H9 (cell line): Measurements from ENCODE around the gene CCDC91. TPM values are rescaled to one million over a fixed set of nuclear protein-coding genes. Genes with fewer than 3 reads are reported as not detected.

ENCODE experiments used
- DNase-seq: peaks from one replicate; pipeline ENCODE4 v3.0.0-alpha.2; 2017
- H2AFZ ChIP-seq: one replicate; pipeline ENCODE4 v1.6.1; 2013; ENCODE audit warnings: mild to moderate bottlenecking, low read length, control low read depth, moderate library complexity
- H2AK5ac ChIP-seq: 2 replicates; pipeline ENCODE4 v1.6.1; 2013; ENCODE audit warnings: low read length, control low read depth, mixed read lengths; ENCODE audit not compliant: insufficient read length
- H2BK120ac ChIP-seq: one replicate; pipeline ENCODE4 v1.6.1; 2013; ENCODE audit warnings: low read depth, mild to moderate bottlenecking, low read length, control low read depth, inconsistent platforms; ENCODE audit not compliant: poor library complexity, severe bottlenecking
- H2BK12ac ChIP-seq: 2 replicates; pipeline ENCODE4 v1.6.1; 2013; ENCODE audit warnings: low read length, control low read depth, mixed read lengths, low read depth; ENCODE audit not compliant: insufficient read length
- H2BK15ac ChIP-seq: 2 replicates; pipeline ENCODE4 v1.6.1; 2013; ENCODE audit warnings: low read depth, low read length, control low read depth
- H2BK20ac ChIP-seq: one replicate; pipeline ENCODE4 v1.6.1; 2013; ENCODE audit warnings: low read depth, mild to moderate bottlenecking, low read length, control low read depth, inconsistent platforms; ENCODE audit not compliant: poor library complexity, severe bottlenecking
- H2BK5ac ChIP-seq: 2 replicates; pipeline ENCODE4 v1.6.1; 2013; ENCODE audit warnings: low read length, control low read depth, mixed read lengths; ENCODE audit not compliant: insufficient read length
- H3K14ac ChIP-seq: 2 replicates; pipeline ENCODE4 v1.6.1; 2013; ENCODE audit warnings: low read length, control low read depth; ENCODE audit not compliant: insufficient read depth
- H3K18ac ChIP-seq: 2 replicates; pipeline ENCODE4 v1.6.1; 2013; ENCODE audit warnings: low read depth, mild to moderate bottlenecking, mixed read lengths, low read length, control low read depth; ENCODE audit not compliant: insufficient read length
- H3K23ac ChIP-seq: 2 replicates; pipeline ENCODE4 v1.6.1; 2013; ENCODE audit warnings: low read length, control low read depth, mixed read lengths, low read depth; ENCODE audit not compliant: insufficient read length
- H3K23me2 ChIP-seq: 2 replicates; pipeline ENCODE4 v1.6.1; 2013; ENCODE audit warnings: low read depth, mild to moderate bottlenecking, mixed read lengths, low read length, control low read depth; ENCODE audit not compliant: insufficient read length, poor library complexity, severe bottlenecking
- H3K27ac ChIP-seq: 2 replicates; pipeline ENCODE4 v1.5.1; 2013; ENCODE audit warnings: low read length, control low read depth, mixed read lengths, low read depth; ENCODE audit not compliant: insufficient read length
- H3K27me3 ChIP-seq: 2 replicates; pipeline ENCODE4 v1.6.1; 2013; ENCODE audit warnings: low read length, control low read depth, inconsistent platforms; ENCODE audit not compliant: insufficient read depth
- H3K4ac ChIP-seq: 2 replicates; pipeline ENCODE4 v1.6.1; 2013; ENCODE audit warnings: low read depth, mild to moderate bottlenecking, control low read depth, inconsistent platforms, low read length, moderate library complexity
- H3K4me1 ChIP-seq: 2 replicates; pipeline ENCODE4 v1.6.1; 2013; ENCODE audit warnings: low read length, control low read depth, inconsistent platforms; ENCODE audit not compliant: insufficient read depth
- H3K4me2 ChIP-seq: 2 replicates; pipeline ENCODE4 v1.6.1; 2013; ENCODE audit warnings: low read length, control low read depth, mixed read lengths; ENCODE audit not compliant: insufficient read length, insufficient read depth
- H3K56ac ChIP-seq: 2 replicates; pipeline ENCODE4 v1.6.1; 2013; ENCODE audit warnings: low read depth, mild to moderate bottlenecking, mixed read lengths, low read length, control low read depth; ENCODE audit not compliant: insufficient read length
- H3K79me1 ChIP-seq: 2 replicates; pipeline ENCODE4 v1.6.1; 2013; ENCODE audit warnings: low read depth, mild to moderate bottlenecking, moderate library complexity, low read length, control low read depth, inconsistent platforms; ENCODE audit not compliant: insufficient read depth, poor library complexity, severe bottlenecking
- H3K79me2 ChIP-seq: 2 replicates; pipeline ENCODE4 v1.6.1; 2013; ENCODE audit warnings: low read length, control low read depth, inconsistent platforms; ENCODE audit not compliant: insufficient read depth
- H3K9ac ChIP-seq: 2 replicates; pipeline ENCODE4 v1.6.1; 2013; ENCODE audit warnings: low read length, control low read depth, mixed read lengths; ENCODE audit not compliant: insufficient read length; ENCODE audit errors: extremely low read depth
- H3K9me3 ChIP-seq: one replicate; pipeline ENCODE4 v1.6.1; 2013; ENCODE audit warnings: low read depth, low read length, inconsistent platforms; ENCODE audit not compliant: control insufficient read depth
- H3T11ph ChIP-seq: one replicate; pipeline ENCODE4 v1.6.1; 2013; ENCODE audit warnings: mild to moderate bottlenecking, low read length, control low read depth, inconsistent platforms
- H4K20me1 ChIP-seq: one replicate; pipeline ENCODE4 v1.6.1; 2013; ENCODE audit not compliant: control insufficient read depth, insufficient read length, insufficient read depth
- H4K5ac ChIP-seq: 2 replicates; pipeline ENCODE4 v1.6.1; 2013; ENCODE audit warnings: low read depth, mild to moderate bottlenecking, mixed read lengths, low read length, control low read depth; ENCODE audit not compliant: insufficient read length
- H4K8ac ChIP-seq: replicated peaks from 2 replicates; pipeline ENCODE4 v1.6.1; 2013; ENCODE audit warnings: low read length, control low read depth, mixed read lengths, low read depth; ENCODE audit not compliant: insufficient read length
- H4K91ac ChIP-seq: 2 replicates; pipeline ENCODE4 v1.6.1; 2013; ENCODE audit warnings: low read depth, mild to moderate bottlenecking, moderate library complexity, mixed read lengths, low read length, control low read depth; ENCODE audit not compliant: insufficient read length
- H3K27ac Mint-ChIP-seq, 3 experiments: 2 replicates in 2 of 3; 3 replicates in 1 of 3; pipeline ENCODE4 v1.8.0; 2020 to 2021; ENCODE audit warnings: mixed read lengths in 3 of 3, mild to moderate bottlenecking in 1 of 3, moderate library complexity in 1 of 3
- H3K27me3 Mint-ChIP-seq: 2 replicates; pipeline ENCODE4 v1.8.0; 2021; ENCODE audit warnings: low read depth, mild to moderate bottlenecking, moderate library complexity, mixed read lengths
- H3K36me3 Mint-ChIP-seq, 3 experiments: 2 replicates in 2 of 3; 3 replicates in 1 of 3; pipeline ENCODE4 v1.8.0; 2020 to 2021; ENCODE audit warnings: low read depth in 3 of 3, mixed read lengths in 3 of 3; ENCODE audit not compliant: insufficient read depth in 1 of 3
- H3K4me1 Mint-ChIP-seq, 2 experiments: 2 replicates each; pipeline ENCODE4 v1.8.0; 2020; ENCODE audit warnings: mixed read lengths in 2 of 2
- H3K4me3 Mint-ChIP-seq, 2 experiments: 2 replicates in 1 of 2; 3 replicates in 1 of 2; pipeline ENCODE4 v1.8.0; 2020 to 2021; ENCODE audit warnings: mild to moderate bottlenecking in 2 of 2, mixed read lengths in 2 of 2, moderate library complexity in 1 of 2
- H3K9me3 Mint-ChIP-seq, 2 experiments: 2 replicates in 1 of 2; 3 replicates in 1 of 2; pipeline ENCODE4 v1.8.0; 2020; ENCODE audit warnings: mild to moderate bottlenecking in 2 of 2, mixed read lengths in 2 of 2, moderate library complexity in 1 of 2
- total RNA-seq: library from RNA; stranded (reverse); gene quantifications from 2 replicates; pipeline ENCODE4 v1.2.1, GENCODE V29; 2021
- TF ChIP-seq, protein P1 (sequence below): fragments of 200-600 bp; sonication (generic); conservative IDR thresholded peaks from 3 replicates; pipeline ENCODE4 v1.8.0; 2021; ENCODE audit warnings: antibody characterized with exemption, mild to moderate bottlenecking

The CCDC91 gene
- total RNA-seq, 1 experiment from 2014 or later: 22.7 TPM

DNA sequence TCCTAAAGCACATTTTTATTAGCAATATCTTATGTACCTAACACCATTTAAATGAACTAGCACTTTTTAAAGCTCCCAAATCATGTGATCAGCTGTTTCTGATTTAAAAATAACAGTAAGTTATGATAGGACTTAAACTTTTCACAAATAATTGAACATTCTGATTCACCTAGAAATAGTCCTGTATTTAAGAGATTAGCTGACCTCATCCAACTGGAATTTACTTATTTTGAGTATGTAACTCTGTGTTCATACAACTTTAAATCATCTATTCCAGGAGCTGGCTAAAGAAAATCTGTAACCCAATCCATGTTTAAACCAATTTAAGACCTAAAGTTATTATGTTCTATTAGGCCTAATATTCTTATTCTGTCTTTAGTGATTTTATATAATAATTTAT, 184.3 kb downstream of the CCDC91 start:
- Histone ChIP-seq H2BK5ac (no peak overlapping the region), H3K27me3 (no peaks in the 10 kb centered on the region), H3K4me1 (no peaks in the 10 kb centered on the region), H2BK15ac (no peak overlapping the region), H4K8ac (no peak overlapping the region), H3K23me2 (no peaks in the 10 kb centered on the region), H3T11ph (no peak overlapping the region), H2BK12ac (no peak overlapping the region), H4K91ac (no peak overlapping the region), H3K79me1 (no peaks in the 10 kb centered on the region), H3K79me2 (no peaks in the 10 kb centered on the region), H4K5ac (no peak overlapping the region), H2AK5ac (no peak overlapping the region), H3K14ac (no peak overlapping the region), H3K27ac (no peak overlapping the region), H3K18ac (no peak overlapping the region), H2BK20ac (no peak overlapping the region), H2AFZ (no peak overlapping the region), H3K23ac (no peak overlapping the region), H3K9ac (no peak overlapping the region), H3K4ac (no peak overlapping the region), H2BK120ac (no peak overlapping the region), H4K20me1 (no peaks in the 10 kb centered on the region), H3K4me2 (no peak overlapping the region), H3K9me3 (peaks cover 21% of the 10 kb centered on the region), H3K56ac (no peak overlapping the region)
- Mint-ChIP-seq H3K4me3 (no peak overlapping the region), H3K27me3 (no peaks in the 10 kb centered on the region), H3K4me1 (peaks cover 23 to 26% of the 10 kb centered on the region in 2 experiments), H3K36me3 (peaks cover 43 to 51% (median 47%) of the 10 kb centered on the region in 3 experiments), H3K9me3 (peaks cover 36 to 44% of the 10 kb centered on the region in 2 experiments), H3K27ac (no peak overlapping the region)
- TF ChIP-seq, protein P1, sequence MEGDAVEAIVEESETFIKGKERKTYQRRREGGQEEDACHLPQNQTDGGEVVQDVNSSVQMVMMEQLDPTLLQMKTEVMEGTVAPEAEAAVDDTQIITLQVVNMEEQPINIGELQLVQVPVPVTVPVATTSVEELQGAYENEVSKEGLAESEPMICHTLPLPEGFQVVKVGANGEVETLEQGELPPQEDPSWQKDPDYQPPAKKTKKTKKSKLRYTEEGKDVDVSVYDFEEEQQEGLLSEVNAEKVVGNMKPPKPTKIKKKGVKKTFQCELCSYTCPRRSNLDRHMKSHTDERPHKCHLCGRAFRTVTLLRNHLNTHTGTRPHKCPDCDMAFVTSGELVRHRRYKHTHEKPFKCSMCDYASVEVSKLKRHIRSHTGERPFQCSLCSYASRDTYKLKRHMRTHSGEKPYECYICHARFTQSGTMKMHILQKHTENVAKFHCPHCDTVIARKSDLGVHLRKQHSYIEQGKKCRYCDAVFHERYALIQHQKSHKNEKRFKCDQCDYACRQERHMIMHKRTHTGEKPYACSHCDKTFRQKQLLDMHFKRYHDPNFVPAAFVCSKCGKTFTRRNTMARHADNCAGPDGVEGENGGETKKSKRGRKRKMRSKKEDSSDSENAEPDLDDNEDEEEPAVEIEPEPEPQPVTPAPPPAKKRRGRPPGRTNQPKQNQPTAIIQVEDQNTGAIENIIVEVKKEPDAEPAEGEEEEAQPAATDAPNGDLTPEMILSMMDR: no peak
- DNase-seq: no peak
